K562 (cell line): Measurements from ENCODE around the gene PELI2. TPM values are rescaled to one million over a fixed set of nuclear protein-coding genes. Genes with fewer than 3 reads are reported as not detected.

Experiments
- ATAC-seq: fragments of 200-7000 bp; cut with Tn5 transposase; 3 replicates; pipeline ENCODE4 v1.9.1; 2020; ENCODE audit warnings: moderate library complexity
- BruUV-seq: library from RNA; stranded (reverse); fragments of 400-500 nt; replicated peaks from 2 replicates; lab custom pipeline; 2021; lab: Mats Ljungman, UMichigan
- CTCF ChIA-PET: fragments of 300-600 bp; formaldehyde crosslinking; extraction: SDS; loops from one replicate; lab custom pipeline; 2021; ENCODE audit warnings: low intra/inter-chr PET ratio; lab: Yijun Ruan, JAX
- POLR2A ChIA-PET: fragments of 300-600, 350-650 bp; sonication (Branson Sonifier 250); formaldehyde crosslinking; extraction: SDS; loops from one replicate; lab custom pipeline; 2021; ENCODE audit warnings: antibody characterized with exemption, inconsistent platforms; lab: Yijun Ruan, JAX
- DNase-seq, 4 experiments: peaks; one replicate each; pipeline versions ENCODE4 v3.0.0 to v3.0.0-alpha.2; 2011 to 2018; ENCODE audit warnings: low spot score in 3 of 4, mixed read lengths in 3 of 4; ENCODE audit errors: extremely low read depth in 1 of 4
- FAIRE-seq: peaks from 2 replicates; lab custom pipeline; 2011; peaks lifted over from hg19 to GRCh38; lab: Jason Lieb, UNC
- H2AFZ ChIP-seq: 2 replicates; pipeline ENCODE4 v1.6.0; 2011; ENCODE audit warnings: low read depth, low read length, control low read depth, inconsistent platforms
- H3K27ac ChIP-seq: fragments of 200-600 bp; 3 replicates; pipeline ENCODE4 v1.8.0; 2011; ENCODE audit warnings: low read depth, mild to moderate bottlenecking, control low read depth, inconsistent platforms, low read length, moderate library complexity, mixed read lengths; ENCODE audit errors: extremely low read depth
- H3K27me3 ChIP-seq, 2 experiments: fragments of 300-600 bp in 1 of 2; 2 replicates in 1 of 2; 3 replicates in 1 of 2; pipeline versions ENCODE4 v1.6.0 to v1.8.0; 2011; ENCODE audit warnings: inconsistent platforms in 2 of 2, low read length in 2 of 2, mild to moderate bottlenecking in 1 of 2, mixed read lengths in 1 of 2, moderate library complexity in 1 of 2; ENCODE audit not compliant: control insufficient read depth in 2 of 2, insufficient read depth in 2 of 2
- H3K36me3 ChIP-seq: fragments of 300-600 bp; 3 replicates; pipeline ENCODE4 v1.8.0; 2011; ENCODE audit warnings: mild to moderate bottlenecking, low read length, inconsistent platforms; ENCODE audit not compliant: control insufficient read depth, insufficient read depth
- H3K4me1 ChIP-seq, 2 experiments: fragments of 200-600 bp in 1 of 2; replicated peaks in 1 of 2; 2 replicates in 1 of 2; 3 replicates in 1 of 2; pipeline versions ENCODE4 v1.5.1 to v1.8.0; 2011; ENCODE audit warnings: inconsistent platforms in 2 of 2, low read length in 2 of 2, mild to moderate bottlenecking in 1 of 2, mixed read lengths in 1 of 2, moderate library complexity in 1 of 2; ENCODE audit not compliant: control insufficient read depth in 2 of 2, insufficient read depth in 2 of 2
- H3K4me2 ChIP-seq: 2 replicates; pipeline ENCODE4 v1.6.1; 2011; ENCODE audit warnings: low read length, control low read depth, inconsistent platforms, mixed read lengths; ENCODE audit not compliant: insufficient read depth
- H3K4me3 ChIP-seq: fragments of 200-600 bp; sonication (generic), shearing (Covaris generic); 2 replicates; pipeline ENCODE4 v1.5.1; 2016; ENCODE audit warnings: control low read depth, inconsistent platforms
- H3K79me2 ChIP-seq: fragments of 200-600 bp; 3 replicates; pipeline ENCODE4 v1.8.0; 2011; ENCODE audit warnings: low read length, inconsistent platforms; ENCODE audit not compliant: control insufficient read depth, insufficient read depth
- H3K9ac ChIP-seq, 2 experiments: 2 replicates each; pipeline versions ENCODE4 v1.6.0 to v1.6.1; 2011; ENCODE audit warnings: low read depth in 2 of 2, low read length in 2 of 2, control low read depth in 1 of 2, inconsistent platforms in 1 of 2, mild to moderate bottlenecking in 1 of 2, mixed read lengths in 1 of 2; ENCODE audit not compliant: insufficient read depth in 1 of 2
- H3K9me1 ChIP-seq: one replicate; pipeline ENCODE4 v1.6.0; 2011; ENCODE audit warnings: inconsistent platforms, mild to moderate bottlenecking, low read length, moderate library complexity; ENCODE audit not compliant: control insufficient read depth, insufficient read depth
- H3K9me3 ChIP-seq: replicated peaks from 2 replicates; pipeline ENCODE4 v1.5.1; 2011; ENCODE audit warnings: low read depth, low read length, inconsistent platforms; ENCODE audit not compliant: control insufficient read depth, insufficient read depth
- H4K20me1 ChIP-seq: replicated peaks from 2 replicates; pipeline ENCODE4 v1.6.1; 2011; ENCODE audit warnings: low read length, inconsistent platforms, mixed read lengths; ENCODE audit not compliant: control insufficient read depth, insufficient read depth
- BRF2 ChIP-seq: IDR thresholded peaks from 3 replicates; pipeline ENCODE4 v1.6.1; 2011; ENCODE audit warnings: borderline replicate concordance, mild to moderate bottlenecking; ENCODE audit not compliant: insufficient read length, insufficient read depth
- HDAC1 ChIP-seq, 2 experiments: fragments of 450-650 bp; IDR thresholded peaks; 2 replicates each; pipeline ENCODE4 v1.6.1; 2016 to 2017; ENCODE audit warnings: inconsistent platforms in 1 of 2, mild to moderate bottlenecking in 1 of 2, moderate library complexity in 1 of 2
- MCM5 ChIP-seq: fragments of 450-650 bp; IDR thresholded peaks from 2 replicates; pipeline ENCODE4 v1.6.1; 2016; ENCODE audit warnings: low read depth
- MIER1 ChIP-seq: fragments of 450-650 bp; IDR thresholded peaks from 2 replicates; pipeline ENCODE4 v1.6.1; 2016; ENCODE audit warnings: antibody characterized with exemption, mild to moderate bottlenecking, low read depth
- PHF8 ChIP-seq: fragments of 200-600 bp; sonication (generic); IDR thresholded peaks from 2 replicates; pipeline ENCODE4 v1.6.1; 2012; ENCODE audit warnings: mixed run types, mild to moderate bottlenecking, inconsistent platforms, low read length, moderate library complexity, borderline replicate concordance
- U2AF1 ChIP-seq: fragments of 200-400 bp; formaldehyde crosslinking; optimal IDR thresholded peaks from 2 replicates; pipeline ENCODE3; 2017; ENCODE audit warnings: mild to moderate bottlenecking, low read depth, low read length, moderate library complexity
- ZFP91 ChIP-seq: sonication (generic); formaldehyde crosslinking; IDR thresholded peaks from 2 replicates; pipeline ENCODE4 v1.8.0; 2022; ENCODE audit warnings: mild to moderate bottlenecking, missing genetic modification reagents
- ZNF444 ChIP-seq: fragments of 250-450 bp; sonication (Bioruptor Pico); IDR thresholded peaks from 2 replicates; pipeline ENCODE4 v1.4.0; 2020; ENCODE audit warnings: mild to moderate bottlenecking, moderate library complexity
- ZNF449 ChIP-seq: fragments of 250-450 bp; sonication (Bioruptor Pico); IDR thresholded peaks from 2 replicates; pipeline ENCODE4 v1.8.0; 2022; ENCODE audit warnings: moderate library complexity, mild to moderate bottlenecking, inconsistent platforms
- WGBS: fragments of 100-300 bp; shearing (Covaris generic); methylation state at CpG from one replicate; pipeline ENCODE4 v1.1.6; 2016; ENCODE audit warnings: low coverage, mixed read lengths; ENCODE audit not compliant: insufficient coverage; ENCODE audit errors: missing lambda C conversion rate; 5-methylcytosine and 5-hydroxymethylcytosine counted together
- in situ Hi-C: fragments of 300-500 bp; cut with MboI; formaldehyde crosslinking; loops from 4 replicates; pipeline ENCODE4 v1.15.0; 2018; ENCODE audit warnings: inconsistent platforms, mixed read lengths
- intact Hi-C: fragments of 100-400 bp; cut with micrococcal nuclease; formaldehyde crosslinking; loops from 2 replicates; pipeline ENCODE4 v1.14.2; 2022
- polyA plus RNA-seq, 8 experiments: library from polyadenylated mRNA; depleted of rRNA in 4 of 8; stranded (reverse) in 5 of 8; unstranded in 3 of 8; fragments of >200 nt; fragmentation: Nextera tagmentation in 2 of 8; fragmentation: Illumina TruSeq in 1 of 8; extraction: Ambion mirVana in 2 of 8; extraction: Trizol in 1 of 8; gene quantifications; 2 replicates each; pipeline versions ENCODE4 v1.2.1 to v1.2.3, GENCODE V29; 2011 to 2014; ENCODE audit warnings: inconsistent platforms in 1 of 8, missing spikeins in 1 of 8
- total RNA-seq, 7 experiments: library from RNA; depleted of rRNA in 6 of 7; stranded (reverse); fragments of >200 nt in 6 of 7; fragmentation: Illumina TruSeq in 2 of 7; extraction: Trizol in 2 of 7; gene quantifications; 2 replicates each; pipeline versions ENCODE4 v1.2.1 to v1.2.3, GENCODE V29; 2011 to 2021; ENCODE audit warnings: low replicate concordance in 1 of 7

PELI2 gene
- total and polyA plus RNA-seq, 9 of the 15 experiments (the other 6 are each of a cell fraction or from before 2014, with no cell fraction given) = 0.20 to 1.5 (median 0.44) TPM

GRCh38 chr14:56150645-56151345, 32.6 kb downstream of the PELI2 start:
- Histone ChIP-seq H3K27me3 (peaks cover 2 to 4% of the 10 kb centered on the region in 2 experiments; a peak in 1 of 5 replicates), H4K20me1 (no peaks in the 10 kb centered on the region), H3K9ac (no peak overlapping the region), H3K36me3 (no peaks in the 10 kb centered on the region), H2AFZ (no peak overlapping the region), H3K4me2 (no peak overlapping the region), H3K4me1 (no peaks in the 10 kb centered on the region), H3K27ac (no peak overlapping the region), H3K79me2 (no peaks in the 10 kb centered on the region), H3K4me3 (no peak overlapping the region), H3K9me1 (no peaks in the 10 kb centered on the region), H3K9me3 (no peaks in the 10 kb centered on the region)
- DNase-seq = no peak
- CTCF ChIA-PET = no interaction called here
- in situ Hi-C loops = no loop called here
- BruUV-seq = no TSS peak
- 0% methylated on average over 6 of the region's 6 CpGs for WGBS
- no peak for TF ChIP-seq PHF8
- POLR2A ChIA-PET = interaction anchor here (1.2 kb wide), 1 partner anchor 11 kb away, joined by 4 read pairs; no protein-coding TSS in a partner anchor
- intact Hi-C loops = no loop called here
- no peak for ATAC-seq
- no peak for FAIRE-seq

GRCh38 chr14:56152221-56152620, 34.0 kb downstream of the PELI2 start:
- FAIRE-seq (no peak), ATAC-seq (no peak), DNase-seq (no peak)
- Histone ChIP-seq H3K9me1 (no peaks in the 10 kb centered on the region), H3K9me3 (no peaks in the 10 kb centered on the region), H4K20me1 (no peaks in the 10 kb centered on the region), H3K9ac (no peak overlapping the region), H3K36me3 (no peaks in the 10 kb centered on the region), H3K27me3 (peaks cover 0 to 4% of the 10 kb centered on the region in 2 experiments; a peak in 1 of 5 replicates), H2AFZ (no peak overlapping the region), H3K4me1 (no peaks in the 10 kb centered on the region), H3K4me2 (no peak overlapping the region), H3K27ac (no peak overlapping the region), H3K79me2 (no peaks in the 10 kb centered on the region), H3K4me3 (no peak overlapping the region)
- in situ Hi-C loops = no loop called here
- WGBS = 0% methylated on average over 1 of the region's 1 CpG
- BruUV-seq = no TSS peak
- intact Hi-C loops = no loop called here
- POLR2A ChIA-PET = interaction anchor here (1.2 kb wide), 1 partner anchor 188 kb away, joined by 3 read pairs; no protein-coding TSS in a partner anchor
- CTCF ChIA-PET = no interaction called here
- TF ChIP-seq ZNF444 (CRISPR knock-in tag) = no peak
- TF ChIP-seq U2AF1 = no peak
- TF ChIP-seq ZNF449 = no peak
- TF ChIP-seq MIER1 = no peak
- TF ChIP-seq ZFP91 (CRISPR knock-in tag) = no peak
- TF ChIP-seq BRF2 = no peak
- no peak for TF ChIP-seq MCM5
- TF ChIP-seq HDAC1 (IDR thresholded peaks at IDR 0.05) = no peak
